BLaER1 treated with 17β-estradiol and CSF1 and Interleukin-3, amounts not matched to agents 10 nM and 100 nM (cell line): Measurements from ENCODE around the gene LTF.
A peak's percentile ranks its signal among the peaks of the same experiment; 100 is the strongest.

ENCODE experiments used
- H3K27ac ChIP-seq, 11 experiments: shearing (Covaris generic); formaldehyde crosslinking; 2 replicates each; pipeline ENCODE4 v1.8.1; 2022
- H3K27me3 ChIP-seq, 11 experiments: shearing (Covaris generic); formaldehyde crosslinking; 2 replicates each; pipeline ENCODE4 v1.8.1; 2022
- H3K36me3 ChIP-seq, 11 experiments: shearing (Covaris generic); formaldehyde crosslinking; 2 replicates each; pipeline ENCODE4 v1.8.1; 2022
- H3K4me1 ChIP-seq, 10 experiments: shearing (Covaris generic); formaldehyde crosslinking; 2 replicates each; pipeline ENCODE4 v1.8.1; 2022
- H3K4me2 ChIP-seq, 11 experiments: shearing (Covaris generic); formaldehyde crosslinking; 2 replicates each; pipeline ENCODE4 v1.8.1; 2022
- H3K4me3 ChIP-seq, 10 experiments: shearing (Covaris generic); formaldehyde crosslinking; 2 replicates each; pipeline ENCODE4 v1.8.1; 2022
- H3K9ac ChIP-seq, 11 experiments: shearing (Covaris generic); formaldehyde crosslinking; 2 replicates each; pipeline ENCODE4 v1.8.1; 2022
- H3K9me3 ChIP-seq, 11 experiments: shearing (Covaris generic); formaldehyde crosslinking; replicated peaks in 1 of 11; 2 replicates each; pipeline ENCODE4 v1.8.1; 2022
- H4K20me1 ChIP-seq, 11 experiments: shearing (Covaris generic); formaldehyde crosslinking; 2 replicates each; pipeline ENCODE4 v1.8.1; 2022
- Cebpa-rat ChIP-seq, 11 experiments: shearing (Covaris generic); IDR thresholded peaks; 2 replicates each; pipeline ENCODE4 v1.8.1; 2022

Gene LTF

GRCh38 chr3:46455231-46456115 is 9.2 kb downstream of the LTF start:
- TF ChIP-seq Cebpa-rat (IDR thresholded peaks at IDR 0.05): no peak
- Histone ChIP-seq H3K27me3 (no peaks in the 10 kb centered on the region), H3K27ac (no peak overlapping the region), H3K4me2 (peak overlapping the region in 6 of 11 experiments; percentile 43 to 72 (median 64); a peak in 5 of 22 replicates), H3K9me3 (peaks cover 0 to 7% (median 0%) of the 10 kb centered on the region in 11 experiments; a peak in 2 of 22 replicates), H3K36me3 (no peaks in the 10 kb centered on the region), H3K4me3 (no peak overlapping the region), H3K4me1 (peaks cover 3 to 27% (median 21%) of the 10 kb centered on the region in 10 experiments; a peak in 18 of 20 replicates), H3K9ac (no peak overlapping the region), H4K20me1 (no peaks in the 10 kb centered on the region)

DNA sequence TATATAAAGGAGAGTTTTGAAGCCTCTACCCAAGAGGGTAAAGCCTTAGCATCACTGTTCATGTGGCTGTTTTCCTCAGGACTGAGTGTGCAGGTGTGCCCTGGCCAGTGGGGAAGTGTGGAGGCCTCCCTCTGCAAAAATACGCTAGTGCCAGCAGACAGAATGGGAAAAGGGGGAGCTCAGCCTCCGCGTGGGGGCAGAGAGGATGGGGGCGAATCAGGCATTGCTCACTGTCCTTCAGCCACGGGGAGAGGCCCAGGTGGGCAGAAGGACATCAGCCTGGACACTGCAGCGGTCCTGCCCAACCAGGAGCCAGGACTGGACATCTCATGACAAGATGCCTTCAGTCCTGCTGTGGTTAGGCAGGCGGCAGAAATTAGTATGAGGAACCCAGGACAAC is 10.1 kb downstream of the LTF start:
- Histone ChIP-seq H3K9ac (no peak overlapping the region), H3K4me1 (peaks cover 3 to 27% (median 21%) of the 10 kb centered on the region in 10 experiments; a peak in 18 of 20 replicates), H3K27ac (no peak overlapping the region), H3K27me3 (no peaks in the 10 kb centered on the region), H4K20me1 (no peaks in the 10 kb centered on the region), H3K4me3 (no peak overlapping the region), H3K9me3 (no peaks in the 10 kb centered on the region), H3K36me3 (no peaks in the 10 kb centered on the region), H3K4me2 (peak overlapping the region in 9 of 11 experiments; percentile 40 to 72 (median 58); a peak in 17 of 22 replicates)
- TF ChIP-seq Cebpa-rat (IDR thresholded peaks at IDR 0.05): no peak

DNA sequence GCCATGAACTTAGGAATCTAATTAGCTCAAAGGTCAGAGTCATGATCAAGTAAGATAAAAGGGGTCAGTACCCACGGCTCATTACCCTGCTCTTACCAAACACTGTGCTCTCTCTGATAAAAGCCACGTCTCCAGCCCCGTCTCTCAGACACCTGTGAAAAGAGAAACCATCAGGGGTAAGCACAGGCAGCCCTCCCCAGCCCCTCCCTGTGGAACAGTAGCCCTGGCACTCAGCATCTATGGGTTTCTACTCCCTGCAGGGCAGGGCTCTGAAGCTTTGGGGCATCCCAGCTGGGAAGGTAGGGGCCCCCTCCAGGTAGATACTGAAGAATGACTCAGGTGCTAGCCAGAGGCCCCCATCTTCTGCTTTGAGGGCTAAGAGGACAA is 10.5 kb downstream of the LTF start:
- Histone ChIP-seq H3K27me3 (no peaks in the 10 kb centered on the region), H3K4me3 (no peak overlapping the region), H4K20me1 (no peaks in the 10 kb centered on the region), H3K27ac (no peak overlapping the region), H3K9me3 (no peaks in the 10 kb centered on the region), H3K9ac (no peak overlapping the region), H3K4me2 (peak overlapping the region in 10 of 11 experiments; percentile 17 to 72 (median 56); a peak in 18 of 22 replicates), H3K4me1 (peaks cover 3 to 27% (median 21%) of the 10 kb centered on the region in 10 experiments; a peak in 18 of 20 replicates), H3K36me3 (no peaks in the 10 kb centered on the region)
- no peak for TF ChIP-seq Cebpa-rat (IDR thresholded peaks at IDR 0.05)

- H3K4me3 ChIP-seq: no peak overlapping the region
- H3K4me1 ChIP-seq: peaks cover 4 to 27% (median 21%) of the 10 kb centered on the region in 10 experiments
- H3K9me3 ChIP-seq: no peaks in the 10 kb centered on the region
- H3K36me3 ChIP-seq: no peaks in the 10 kb centered on the region
- TF ChIP-seq Cebpa-rat (IDR thresholded peaks at IDR 0.05): no peak
- H3K9ac ChIP-seq: no peak overlapping the region
- no peaks in the 10 kb centered on the region for H4K20me1 ChIP-seq
- H3K27me3 ChIP-seq: no peaks in the 10 kb centered on the region
- H3K27ac ChIP-seq: no peak overlapping the region
- peak overlapping the region in 10 of 11 experiments; percentile 17 to 72 (median 56); a peak in 19 of 22 replicates for H3K4me2 ChIP-seq
These were observed 11.0 kb downstream of the LTF start for GRCh38 chr3:46453526-46454208.

GRCh38 chr3:46449755-46450552 is 14.8 kb downstream of the LTF start:
- Histone ChIP-seq H3K27me3 (no peaks in the 10 kb centered on the region), H3K27ac (no peak overlapping the region), H3K4me2 (no peak overlapping the region), H3K9ac (no peak overlapping the region), H3K4me3 (no peak overlapping the region), H4K20me1 (no peaks in the 10 kb centered on the region), H3K36me3 (no peaks in the 10 kb centered on the region), H3K4me1 (peaks cover 17 to 30% (median 21%) of the 10 kb centered on the region in 10 experiments), H3K9me3 (no peaks in the 10 kb centered on the region)
- TF ChIP-seq Cebpa-rat (IDR thresholded peaks at IDR 0.05): no peak

DNA sequence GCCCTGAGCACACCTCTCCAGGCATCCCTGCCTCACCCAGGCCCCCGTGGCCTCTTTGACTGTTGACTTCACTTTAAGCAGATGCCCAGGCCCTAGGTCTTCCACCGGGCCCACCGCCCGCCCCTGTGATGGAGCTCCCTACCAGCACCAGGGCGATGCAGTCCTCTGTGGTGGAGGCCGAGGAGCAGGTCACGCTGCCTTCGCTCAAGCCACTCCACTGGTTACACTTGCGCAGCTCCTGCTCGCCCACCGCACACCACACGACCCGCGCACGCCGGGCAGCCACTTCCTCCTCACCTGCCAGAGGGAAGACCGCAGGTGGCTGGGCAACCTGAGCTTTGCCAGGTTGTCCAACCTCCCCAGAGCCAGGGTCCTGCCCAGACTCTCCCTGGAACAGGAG is 16.0 kb downstream of the LTF start:
- Histone ChIP-seq H3K36me3 (no peaks in the 10 kb centered on the region), H4K20me1 (no peaks in the 10 kb centered on the region), H3K27ac (no peak overlapping the region), H3K4me3 (no peak overlapping the region), H3K4me2 (peak overlapping the region in 1 of 11 experiments; percentile 64; a peak in 2 of 22 replicates), H3K9ac (no peak overlapping the region), H3K4me1 (peaks cover 5 to 27% (median 8%) of the 10 kb centered on the region in 10 experiments), H3K9me3 (peaks cover 0 to 3% (median 0%) of the 10 kb centered on the region in 11 experiments; a peak in 2 of 22 replicates), H3K27me3 (no peaks in the 10 kb centered on the region)
- no peak for TF ChIP-seq Cebpa-rat (IDR thresholded peaks at IDR 0.05)

GRCh38 chr3:46447228-46447985 is 17.3 kb downstream of the LTF start:
- peaks cover 0 to 25% (median 3%) of the 10 kb centered on the region in 10 experiments; a peak in 8 of 20 replicates for H3K4me1 ChIP-seq
- H4K20me1 ChIP-seq: no peaks in the 10 kb centered on the region
- H3K27ac ChIP-seq: no peak overlapping the region
- no peak overlapping the region for H3K9ac ChIP-seq
- no peaks in the 10 kb centered on the region for H3K27me3 ChIP-seq
- no peak overlapping the region for H3K4me3 ChIP-seq
- H3K36me3 ChIP-seq: no peaks in the 10 kb centered on the region
- peak overlapping the region in 3 of 11 experiments; percentile 52 to 83 (median 64); a peak in 6 of 22 replicates for H3K4me2 ChIP-seq
- no peak for TF ChIP-seq Cebpa-rat (IDR thresholded peaks at IDR 0.05)
- H3K9me3 ChIP-seq: peaks cover 0 to 3% (median 0%) of the 10 kb centered on the region in 11 experiments; a peak in 2 of 22 replicates
